Measurements from ENCODE around the gene SLC29A3.

SLC29A3 gene

DNA sequence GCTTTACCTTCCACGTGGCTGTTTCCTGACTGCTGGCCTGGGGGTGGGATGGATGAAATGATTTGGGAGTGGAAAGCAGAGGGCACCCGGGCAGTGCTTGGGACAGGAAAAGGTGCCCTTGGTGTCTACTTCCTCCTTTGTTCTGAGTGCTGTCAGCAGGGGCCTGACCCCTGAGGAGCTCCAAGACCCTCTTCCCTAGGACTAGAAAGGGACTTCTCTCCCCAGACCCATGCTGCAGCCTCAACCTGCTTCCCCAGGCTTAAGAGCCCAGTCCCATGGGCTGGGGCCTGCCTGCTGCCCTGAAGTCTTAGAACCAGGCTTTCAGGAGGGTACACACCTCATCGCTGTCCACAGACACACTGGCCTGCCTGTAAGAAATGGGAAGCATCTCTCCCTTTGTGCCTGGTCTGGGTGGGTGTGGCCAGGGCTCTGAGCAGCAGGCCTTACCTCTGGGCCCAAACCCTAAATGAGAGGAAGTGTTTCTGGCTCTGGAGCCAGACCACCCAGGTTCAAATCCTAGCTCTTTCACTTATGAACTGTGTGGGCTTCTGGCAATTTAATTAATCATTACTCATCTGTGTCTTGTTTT is 90.6 kb downstream of the SLC29A3 start:
- DNase-seq (ENCODE audit: low read depth in 3 of 3, low spot score in 1 of 3) = no peak
